ENCODE data around the gene LAMA1.

GRCh38 chr18:7072593-7072992 lies 45.0 kb downstream of the LAMA1 start:
- TF ChIP-seq MAX (IDR thresholded peaks at IDR 0.05; ENCODE audit: low read depth, low read length): no peak
- no peak for TF ChIP-seq GABPA (IDR thresholded peaks at IDR 0.05; ENCODE audit: low read depth)
- TF ChIP-seq SPI1 (IDR thresholded peaks at IDR 0.05; ENCODE audit: borderline replicate concordance, insufficient read depth, low read depth, low read length): no peak
- no peak for TF ChIP-seq BCLAF1 (IDR thresholded peaks at IDR 0.05)
- TF ChIP-seq CEBPB (IDR thresholded peaks at IDR 0.05; ENCODE audit: borderline replicate concordance in 1 of 2, low read depth in 2 of 2, low read length in 2 of 2): no peak
- no peak for TF ChIP-seq RFX5 (IDR thresholded peaks at IDR 0.05; ENCODE audit: low read depth, low read length)
- TF ChIP-seq TCF3 (IDR thresholded peaks at IDR 0.05; ENCODE audit: borderline replicate concordance, insufficient read depth, low read depth, low read length): no peak
- TF ChIP-seq CTCF (IDR thresholded peaks at IDR 0.05 in 2 of 3, conservative IDR thresholded peaks at IDR 0.05 in 1 of 3; ENCODE audit: control insufficient read depth in 2 of 3, extremely low read depth in 1 of 3, insufficient read depth in 1 of 3, low read depth in 3 of 3, low read length in 3 of 3): no peak
- TF ChIP-seq BHLHE40 (IDR thresholded peaks at IDR 0.05; ENCODE audit: borderline replicate concordance in 1 of 2, low read depth in 2 of 2, low read length in 1 of 2): no peak
- TF ChIP-seq KDM1A (IDR thresholded peaks at IDR 0.05; ENCODE audit: borderline replicate concordance): no peak
- TF ChIP-seq FOXM1 (IDR thresholded peaks at IDR 0.05; ENCODE audit: low read depth, low read length): no peak
- TF ChIP-seq YY1 (IDR thresholded peaks at IDR 0.05; ENCODE audit: low read depth, low read length): no peak

Measured in GM12878 (cell line).